Fibroblast of lung (primary cell): Measurements from ENCODE around the gene KCNK7.

Experiments used
- CTCF ChIP-seq, 2 donors: IDR thresholded peaks in 1 of 2; conservative IDR thresholded peaks in 1 of 2; 1 replicate in 1 of 2; 2 replicates in 1 of 2; pipeline ENCODE4 v1.5.1; 2011 to 2012; ENCODE audit warnings: low read length in 2 of 2, control low read depth in 1 of 2, inconsistent platforms in 1 of 2, low read depth in 1 of 2, mild to moderate bottlenecking in 1 of 2
- EZH2 ChIP-seq: IDR thresholded peaks from 2 replicates; pipeline ENCODE4 v1.5.1; 2012; ENCODE audit warnings: low read length, control low read depth, mild to moderate bottlenecking; ENCODE audit errors: missing control alignments

GRCh38 chr11:65554842-65555430, 40.7 kb downstream of the KCNK7 start:
- TF ChIP-seq CTCF (conservative IDR thresholded peaks at IDR 0.05 in 1 of 2, IDR thresholded peaks at IDR 0.05 in 1 of 2; ENCODE audit: low read depth in 1 of 2, low read length in 2 of 2) (no peak), EZH2 (no peak)
